ENCODE data around the gene MMP28. TPM values are rescaled to one million over a fixed set of nuclear protein-coding genes. Genes with fewer than 3 reads are reported as not detected.

The MMP28 gene
- 10 to 100 TPM; 21.6 to 46.1 (median 42.7) TPM for total RNA-seq

DNA sequence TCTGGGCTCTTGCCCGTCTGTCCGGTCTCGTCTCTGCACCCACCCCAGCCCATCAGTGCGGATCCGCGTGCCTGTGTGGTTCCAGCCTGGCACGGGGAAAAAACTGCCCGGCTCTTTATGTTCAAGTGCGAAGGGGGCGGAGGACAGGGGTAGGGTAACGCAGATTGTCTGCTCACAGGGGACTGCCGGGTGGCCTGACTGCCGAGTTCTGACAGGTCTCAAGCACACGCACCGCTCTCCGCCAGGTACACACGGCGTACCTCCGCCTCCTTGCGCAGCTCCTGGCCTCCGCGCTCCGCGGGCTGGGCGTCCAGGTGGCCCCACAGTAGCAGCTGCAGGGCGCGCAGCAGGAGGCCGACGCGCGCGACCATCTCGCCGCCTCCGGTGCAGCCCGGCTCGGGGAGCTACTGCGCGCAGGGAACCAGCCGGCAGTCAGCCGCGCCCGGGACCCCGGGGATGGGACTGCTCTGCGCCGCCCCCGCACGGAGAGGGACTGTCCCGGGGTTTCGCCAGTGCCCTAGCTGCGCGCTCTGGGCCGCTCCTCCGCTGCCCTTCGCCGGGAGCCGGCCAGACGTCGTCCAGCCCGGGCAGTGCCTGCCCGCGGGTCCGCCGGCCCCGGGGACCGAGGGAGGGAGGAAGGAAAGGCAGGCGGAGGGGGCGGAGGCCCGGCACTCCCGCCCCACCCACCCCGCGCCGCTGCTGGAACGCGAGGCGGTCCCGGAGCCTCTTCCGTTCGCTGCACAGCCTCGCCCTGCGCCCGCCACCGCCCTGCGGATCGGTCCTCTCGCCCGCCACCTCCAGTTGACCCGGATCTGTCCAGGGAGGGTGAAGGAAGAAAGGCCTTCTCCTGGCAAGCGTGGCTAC is at the start of gene MMP28:
TSS of gene MMP28 (minus strand) at position 635 of the 864 bp plus-strand sequence. CDS start at position 371, 264 bp downstream.
- TF ChIP-seq CTCF (IDR thresholded peaks at IDR 0.05; ENCODE audit: low read depth) = no peak

- TF ChIP-seq CTCF (IDR thresholded peaks at IDR 0.05; ENCODE audit: low read depth) = no peak
Observed at GRCh38 chr17:35844547-35844946, 49.1 kb upstream of the MMP28 start.

GRCh38 chr17:35843698-35844097 is 48.3 kb upstream of the MMP28 start:
- no peak for TF ChIP-seq CTCF (IDR thresholded peaks at IDR 0.05; ENCODE audit: low read depth)

DNA sequence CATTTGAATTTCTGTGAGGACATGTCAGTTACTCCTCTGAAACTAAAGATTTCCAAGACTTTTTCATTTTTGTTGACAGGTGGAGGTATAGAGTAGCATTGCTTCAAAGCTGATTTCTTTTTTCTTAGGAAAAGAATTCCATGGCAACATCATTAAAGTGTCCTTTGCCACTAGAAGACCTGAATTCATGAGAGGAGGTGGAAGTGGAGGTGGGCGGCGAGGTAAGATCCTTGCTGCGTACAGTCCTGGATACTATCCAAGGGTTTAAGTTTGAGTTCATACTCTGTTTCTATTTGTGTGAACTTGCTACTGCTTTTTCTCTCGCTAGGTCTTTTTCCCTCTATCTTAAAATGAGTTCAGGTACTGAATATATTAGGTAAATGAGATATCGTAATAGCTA is 46.8 kb upstream of the MMP28 start:
- no peak for TF ChIP-seq CTCF (IDR thresholded peaks at IDR 0.05; ENCODE audit: low read depth)

GRCh38 chr17:35841505-35841904 is 46.1 kb upstream of the MMP28 start:
- no peak for TF ChIP-seq CTCF (IDR thresholded peaks at IDR 0.05; ENCODE audit: low read depth)

DNA sequence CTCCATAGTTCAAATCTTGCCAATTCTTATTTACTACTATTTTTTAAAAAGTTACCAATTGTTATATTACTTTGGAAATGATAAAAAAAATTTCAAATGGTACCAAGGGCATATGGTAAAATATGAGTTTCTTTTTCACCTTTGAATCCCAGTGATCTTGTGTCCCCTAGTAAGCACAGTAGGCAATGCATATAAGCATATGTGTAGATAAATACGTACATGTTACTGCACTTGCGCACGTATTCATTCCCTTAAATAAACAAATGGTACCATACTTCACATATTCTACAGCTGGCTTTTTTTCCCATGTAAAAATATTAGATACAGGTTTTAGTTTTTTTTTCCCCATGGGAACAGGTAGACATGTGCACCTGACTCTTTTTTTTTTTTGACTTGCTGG is 45.7 kb upstream of the MMP28 start:
- TF ChIP-seq CTCF (IDR thresholded peaks at IDR 0.05; ENCODE audit: low read depth) = no peak

- TF ChIP-seq CTCF (IDR thresholded peaks at IDR 0.05; ENCODE audit: low read depth) = no peak
Observed at GRCh38 chr17:35825206-35825605, 29.8 kb upstream of the MMP28 start.

All from subcutaneous adipose tissue (tissue), 4 donors.